HG02763 (cell line): ENCODE data around the gene USP48.
"Not testable (repeated sequence)": the region's sequence is repeated elsewhere in the genome, so short reads cannot be mapped to it uniquely, and the experiment has no call there.

Experiments used
- ATAC-seq: cut with Tn5 transposase; IDR thresholded peaks from one replicate; pipeline ENCODE4 v1.9.1; 2021; ENCODE audit warnings: mild to moderate bottlenecking, moderate library complexity; ENCODE audit not compliant: unreplicated experiment

USP48 gene

GRCh38 chr1:21782868-21783678 lies at the start of gene USP48:
Gene USP48, minus strand, starts transcription at chr1:21783149. Its CDS starts 192 bp downstream, at chr1:21782957.
- peak; percentile 71 for ATAC-seq

- ATAC-seq, result no peak
Measured at GRCh38 chr1:21831454-21831970, 48.6 kb upstream of the USP48 start.

DNA sequence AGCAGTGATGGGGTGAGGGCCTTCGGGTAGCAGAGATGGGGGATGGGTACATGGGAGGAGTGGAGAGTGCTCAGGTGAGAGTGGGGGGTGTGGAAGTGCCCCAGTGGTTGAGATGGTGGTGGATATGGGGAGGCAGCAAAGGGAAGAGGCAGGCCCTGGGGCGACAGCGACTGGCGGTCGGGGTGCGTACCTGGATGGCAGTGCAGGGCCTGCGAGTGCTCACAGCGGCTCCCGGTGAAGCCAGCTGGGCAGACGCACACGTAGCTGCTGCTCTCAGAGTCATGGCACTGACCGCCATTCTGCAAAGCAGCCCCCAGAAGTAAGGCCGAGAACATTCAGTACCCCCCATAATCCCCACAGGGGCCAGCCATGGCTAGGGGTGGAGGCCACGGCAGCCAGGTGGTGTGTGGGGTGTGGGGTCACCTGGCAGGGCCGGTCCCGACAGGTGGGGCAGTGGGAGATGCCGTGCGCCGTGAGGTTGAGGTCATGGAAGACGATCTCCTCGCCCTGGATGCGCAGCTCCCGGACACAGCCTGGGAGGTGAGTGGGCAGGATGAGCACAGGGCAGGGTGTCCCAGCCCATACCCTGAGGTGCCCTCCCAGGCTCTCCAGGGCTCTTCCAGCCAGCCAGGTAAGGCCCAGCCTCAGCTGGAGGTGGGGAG lies 48.0 kb upstream of the USP48 start:
- no peak for ATAC-seq

DNA sequence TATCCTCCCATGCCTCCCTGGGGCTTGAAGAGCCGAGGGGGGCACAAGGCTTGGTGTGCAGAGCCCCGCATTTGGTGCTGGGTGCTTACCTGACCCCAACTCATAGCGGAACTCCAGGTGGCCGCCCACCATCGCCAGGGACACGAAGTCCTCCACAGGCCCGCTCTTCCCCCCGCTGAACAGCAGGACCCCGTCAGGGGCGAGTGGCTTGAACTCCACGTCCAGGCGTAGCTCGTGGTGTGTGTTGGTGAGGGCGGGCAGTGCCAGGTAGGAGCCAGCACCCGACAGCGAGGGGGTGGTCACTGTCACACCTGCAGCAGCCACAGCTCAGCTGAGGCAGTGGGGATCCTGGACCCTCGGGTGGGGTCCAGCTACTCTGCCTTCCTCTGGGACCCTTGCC lies 46.3 kb upstream of the USP48 start:
- ATAC-seq, result no peak

GRCh38 chr1:21828506-21829210 lies 45.7 kb upstream of the USP48 start:
- ATAC-seq, result no peak

GRCh38 chr1:21828075-21828474 lies 45.1 kb upstream of the USP48 start:
- ATAC-seq, result no peak

DNA sequence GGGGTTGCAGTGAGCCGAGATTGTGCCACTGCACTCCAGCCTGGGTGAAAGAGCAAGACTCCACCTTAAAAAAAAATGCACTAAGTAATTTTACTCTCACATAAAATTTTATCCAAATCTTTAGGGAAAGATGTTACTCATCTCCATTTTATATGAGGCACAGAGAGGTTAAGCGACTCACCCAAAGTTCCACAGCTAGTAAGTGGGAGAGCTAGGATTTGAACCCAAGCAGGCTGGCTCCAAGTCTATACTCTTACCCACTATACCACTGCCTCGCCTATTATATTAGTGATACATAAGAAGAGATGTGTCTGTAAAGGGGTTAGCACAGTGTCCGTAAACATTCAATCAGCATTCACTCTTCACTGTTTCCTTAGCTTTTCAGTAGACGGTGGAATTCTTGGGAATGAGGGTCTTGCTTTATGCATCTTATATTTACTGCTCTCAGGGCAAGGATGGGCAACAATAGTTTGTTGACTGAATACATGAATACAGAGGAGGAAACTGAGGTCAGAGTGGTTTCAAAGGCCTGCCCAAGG lies 44.3 kb upstream of the USP48 start:
- no peak for ATAC-seq

DNA sequence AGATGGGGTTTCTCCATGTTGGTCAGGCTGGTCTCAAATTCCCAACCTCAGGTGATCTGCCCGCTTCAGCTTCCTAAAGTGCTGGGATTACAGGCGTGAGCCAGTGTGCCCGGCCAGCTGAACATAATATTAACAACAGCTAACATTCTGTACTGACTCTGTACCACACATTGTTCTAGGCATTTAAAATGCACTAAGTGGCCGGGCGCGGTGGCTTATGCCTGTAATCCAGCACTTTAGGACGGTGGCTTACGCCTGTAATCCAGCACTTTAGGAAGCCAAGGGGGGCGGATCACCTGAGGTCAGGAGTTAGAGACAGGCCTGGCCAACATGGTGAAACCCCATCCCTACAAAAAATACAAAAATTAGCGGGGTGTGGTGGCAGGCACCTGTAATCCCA lies 43.7 kb upstream of the USP48 start:
- ATAC-seq, result not testable (repeated sequence)

- no peak for ATAC-seq
Measured at GRCh38 chr1:21825393-21825792, 42.4 kb upstream of the USP48 start.

GRCh38 chr1:21824926-21825325 lies 42.0 kb upstream of the USP48 start:
- ATAC-seq, result no peak

DNA sequence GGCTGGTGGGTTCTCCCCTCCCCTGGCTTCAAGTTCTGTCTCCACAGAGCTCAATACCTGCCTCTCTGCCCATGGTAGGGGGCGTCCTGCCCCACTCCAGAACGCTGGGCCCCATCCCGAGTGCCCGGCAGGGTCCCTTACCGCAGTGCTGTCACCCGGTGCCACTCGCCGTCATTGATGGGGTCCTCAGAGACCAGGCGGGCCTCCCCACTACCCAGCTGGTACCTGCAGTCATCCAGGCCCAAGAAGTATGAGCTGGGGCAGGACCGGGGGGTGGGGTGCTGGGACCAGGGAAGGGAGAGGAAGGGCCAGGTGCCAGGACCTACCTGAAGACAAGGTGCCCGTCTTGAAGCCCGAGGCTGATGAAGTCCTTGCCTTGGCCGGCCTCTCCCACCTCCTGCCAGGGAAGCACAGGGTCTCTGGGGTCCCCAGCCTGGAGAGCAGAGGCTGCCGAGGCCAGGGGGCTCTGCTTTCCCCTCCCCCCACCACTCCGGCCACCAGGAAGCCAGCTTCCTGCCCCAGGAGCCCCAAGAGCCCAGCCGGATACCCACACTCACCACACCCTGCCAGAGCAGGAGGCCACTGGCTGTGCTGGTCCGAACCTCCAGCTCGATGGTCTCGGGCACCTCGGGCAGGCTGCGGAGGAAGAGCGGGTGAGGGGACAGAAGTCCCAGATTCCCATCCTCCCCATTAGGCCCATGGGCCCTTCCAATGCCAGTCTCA lies 41.2 kb upstream of the USP48 start:
- no peak for ATAC-seq

DNA sequence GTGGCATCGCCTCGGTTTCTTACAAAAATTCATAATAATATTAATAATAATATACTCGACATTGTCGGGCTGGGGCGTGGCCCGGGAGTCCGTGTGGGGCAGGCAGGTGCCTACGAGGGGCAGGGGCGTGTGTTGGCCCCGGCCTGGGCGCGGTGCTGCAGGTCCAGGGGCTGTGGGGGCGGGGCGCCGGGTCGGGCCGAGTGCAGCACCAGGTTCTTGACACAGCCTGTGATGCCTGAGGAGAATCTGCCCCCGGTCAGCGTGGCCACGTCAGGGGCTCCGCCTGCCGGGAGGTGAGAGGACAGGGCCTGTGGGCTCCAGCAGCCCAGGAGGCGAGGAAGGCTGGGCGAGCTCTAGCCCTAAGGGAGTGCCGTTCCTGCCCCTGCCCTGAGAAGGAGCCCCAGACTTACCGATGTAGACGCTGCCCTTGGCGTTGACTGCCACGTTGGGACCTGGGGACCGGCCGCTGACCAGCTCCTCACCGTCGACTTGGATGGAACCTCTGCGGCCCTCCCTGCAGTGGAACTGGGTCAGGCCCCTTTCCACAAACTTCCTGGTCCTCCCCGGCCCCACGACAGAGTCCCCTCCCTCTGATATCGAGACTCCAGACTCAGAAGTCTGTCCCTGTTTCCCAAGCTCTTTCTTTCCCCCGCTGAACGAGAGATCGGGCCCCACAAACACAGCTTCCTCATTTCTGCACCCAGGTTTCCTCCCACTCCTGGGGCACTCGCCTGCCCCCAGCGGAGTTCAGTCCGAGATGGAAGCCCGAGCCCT lies 40.4 kb upstream of the USP48 start:
- no peak for ATAC-seq

GRCh38 chr1:21822349-21822748 lies 39.4 kb upstream of the USP48 start:
- ATAC-seq, result no peak

DNA sequence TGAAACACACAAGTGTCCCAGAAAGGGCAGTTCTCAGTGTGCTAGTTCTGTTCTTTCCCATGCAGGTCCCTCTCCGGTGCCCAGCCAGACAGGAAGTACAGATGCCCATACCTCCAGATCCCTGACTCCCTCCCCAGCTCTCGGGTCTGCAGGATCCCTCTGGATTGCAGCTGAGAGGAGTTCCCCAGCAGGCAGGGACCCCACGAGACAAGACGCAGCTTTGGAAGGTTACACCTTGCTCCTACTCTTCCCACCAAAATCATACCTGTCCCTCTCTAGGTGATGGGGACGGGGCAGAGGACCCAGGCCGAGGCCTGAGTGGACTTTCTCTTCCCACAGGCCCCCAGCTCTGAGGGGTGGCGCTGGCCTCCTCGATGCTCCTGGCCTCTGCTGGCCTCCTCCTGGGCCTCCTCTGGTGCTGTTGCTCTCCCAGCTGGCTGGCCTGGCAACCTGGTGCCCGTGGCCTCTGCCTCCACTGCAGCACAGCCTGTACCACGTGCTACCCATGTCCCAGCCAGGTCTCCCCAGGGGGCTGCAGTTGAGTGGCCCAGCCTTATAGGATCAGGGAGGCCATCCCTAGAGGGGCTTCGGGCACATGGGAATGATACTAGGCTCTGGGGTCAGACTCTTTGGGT lies 38.6 kb upstream of the USP48 start:
- ATAC-seq, result no peak

DNA sequence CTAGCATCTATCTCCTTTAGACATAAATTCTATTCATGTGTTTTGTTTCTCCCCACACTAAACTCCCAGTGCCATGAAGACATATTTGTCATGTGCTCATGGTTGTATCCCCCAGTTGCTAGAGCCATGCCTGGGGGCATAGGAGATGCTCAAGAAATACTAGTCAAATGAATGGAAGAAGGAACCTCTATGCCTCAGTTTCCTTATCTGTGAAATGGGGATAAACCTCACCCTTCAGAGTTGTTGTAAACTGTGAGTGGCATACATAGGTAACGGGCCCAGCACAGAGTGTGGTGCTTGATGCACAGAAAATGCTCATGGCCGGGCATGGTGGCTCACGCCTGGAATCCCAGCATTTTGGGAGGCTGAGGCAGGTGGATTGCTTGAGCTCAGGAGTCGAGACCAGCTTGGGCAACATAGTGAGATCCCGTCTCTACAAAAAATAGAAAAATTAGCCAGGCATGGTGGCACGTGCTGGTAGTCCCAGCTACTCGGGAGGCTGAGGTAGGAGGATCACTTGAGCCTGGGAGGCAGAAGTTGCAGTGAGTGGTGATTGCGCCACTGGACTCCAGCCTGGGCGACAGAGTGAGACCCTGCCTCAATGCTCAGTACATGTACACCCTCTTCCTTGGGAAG lies 37.8 kb upstream of the USP48 start:
- ATAC-seq, result no peak

GRCh38 chr1:21818656-21819055 lies 35.7 kb upstream of the USP48 start:
- no peak for ATAC-seq

DNA sequence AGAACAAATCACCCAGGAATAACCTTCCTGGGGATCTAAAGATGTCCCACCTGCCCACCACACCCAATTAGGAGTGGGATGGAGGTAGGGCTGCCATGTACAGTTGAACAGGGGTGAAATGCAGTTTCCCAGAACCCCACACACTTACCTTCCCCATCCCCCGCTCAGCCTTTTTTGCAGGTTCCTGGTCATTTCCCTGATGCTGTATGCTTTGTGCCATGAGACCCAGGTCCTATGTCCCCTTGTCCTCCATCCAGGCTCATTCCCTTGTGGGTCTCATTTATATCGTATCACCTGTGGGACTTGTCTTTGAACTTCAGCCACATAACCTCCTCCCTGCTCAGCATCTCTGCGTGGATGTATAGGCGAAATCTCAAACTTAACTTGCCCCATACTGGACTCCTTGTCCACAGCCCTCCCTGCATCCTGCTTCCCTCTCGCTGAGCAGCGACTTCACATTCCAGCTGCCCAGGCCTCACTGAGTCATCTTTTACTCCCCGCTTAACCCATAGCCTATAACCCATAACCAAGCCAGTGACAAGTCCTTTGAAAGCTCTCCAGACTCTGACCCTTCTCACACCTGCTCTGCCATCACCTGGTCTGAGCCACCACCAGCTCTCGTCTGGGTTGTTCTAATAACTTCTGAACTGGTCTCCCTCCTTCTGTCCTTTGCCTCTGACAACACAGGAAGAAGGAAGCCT lies 33.8 kb upstream of the USP48 start:
- no peak for ATAC-seq

DNA sequence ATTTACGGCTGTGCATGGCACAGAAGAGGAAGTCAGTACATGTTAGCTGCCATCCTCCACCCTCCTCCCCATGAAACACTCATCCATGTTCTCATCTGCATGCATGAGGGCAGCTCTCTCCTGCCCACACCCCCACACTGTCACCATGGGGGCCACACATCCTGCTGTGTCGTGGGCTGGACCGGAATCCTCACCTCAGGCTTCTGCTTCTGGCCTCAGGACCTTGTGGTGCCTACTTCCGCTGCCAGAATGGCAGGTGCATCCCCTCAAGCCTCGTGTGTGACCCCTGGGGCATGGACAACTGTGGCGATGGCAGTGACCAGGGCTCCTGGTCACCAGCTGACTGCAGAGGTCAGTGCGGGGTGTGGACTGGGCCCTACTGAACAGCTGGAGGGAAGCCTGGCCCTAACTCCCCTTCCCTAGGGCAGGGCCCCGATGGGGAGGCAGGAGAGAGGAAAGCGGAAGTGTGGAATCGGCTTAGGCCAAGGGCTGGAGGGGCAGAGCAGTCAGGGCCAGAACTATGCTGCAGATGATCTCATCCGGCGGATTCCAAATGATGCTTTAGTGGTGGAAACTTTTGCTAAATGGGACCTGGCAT lies 32.9 kb upstream of the USP48 start:
- ATAC-seq, result no peak
